Sciatic nerve (tissue), 2 donors: ENCODE measurements around the gene LURAP1L. TPM values are rescaled to one million over a fixed set of nuclear protein-coding genes. Genes with fewer than 3 reads are reported as not detected.

Experiments
- ATAC-seq: fragments of 200-7000 bp; cut with Tn5 transposase; one replicate; pipeline ENCODE4 v1.9.1; 2020; ENCODE audit warnings: mild to moderate bottlenecking, moderate library complexity
- DNase-seq: peaks from one replicate; pipeline ENCODE4 v3.0.0-alpha.2; 2020; ENCODE audit warnings: low spot score
- intact Hi-C: fragments of 100-400 bp; cut with DNase I; formaldehyde crosslinking; loops from one replicate; pipeline ENCODE4 v1.14.2; 2022
- total RNA-seq: library from RNA; stranded (reverse); fragmentation: NEBNext Ultra II Directional; extraction: Animal tissue kit (Norgen Biotek cat#: 25700); gene quantifications from one replicate; pipeline ENCODE4 v1.2.1, GENCODE V29; 2021
- donor health status: DM: no; HTN: no; CAD: no.
- donor health status: DM: no; HTN: no; CAD: no.

LURAP1L gene
- total RNA-seq, 1 donor from 2014 or later: 7.8 TPM

DNA sequence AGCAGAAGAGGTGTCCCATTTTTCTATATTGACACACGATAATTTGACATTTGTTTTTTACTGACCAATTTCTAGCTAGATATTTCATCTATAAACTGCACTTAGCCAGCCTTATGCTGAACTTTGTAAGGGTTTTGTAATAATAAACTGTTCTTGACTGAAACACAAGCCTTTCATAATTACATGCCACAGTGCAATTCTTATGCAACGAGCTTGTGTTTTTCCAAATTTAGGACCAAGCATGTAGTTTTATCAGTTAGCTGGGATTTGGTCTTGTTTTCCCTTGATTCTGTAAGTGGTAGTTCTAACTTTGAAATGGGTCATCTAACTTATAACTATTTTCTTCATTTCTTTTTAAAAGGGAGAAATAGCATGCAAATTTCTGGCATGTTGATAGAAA, 1.3 kb upstream of the LURAP1L start:
- no peak for DNase-seq
- ATAC-seq: no peak
- intact Hi-C loops: no loop called here

- DNase-seq: peak; percentile 70
- peak; percentile 96 for ATAC-seq
- intact Hi-C loops: no loop called here
Measured at GRCh38 chr9:12775679-12776512, 1.1 kb downstream of the LURAP1L start.

DNA sequence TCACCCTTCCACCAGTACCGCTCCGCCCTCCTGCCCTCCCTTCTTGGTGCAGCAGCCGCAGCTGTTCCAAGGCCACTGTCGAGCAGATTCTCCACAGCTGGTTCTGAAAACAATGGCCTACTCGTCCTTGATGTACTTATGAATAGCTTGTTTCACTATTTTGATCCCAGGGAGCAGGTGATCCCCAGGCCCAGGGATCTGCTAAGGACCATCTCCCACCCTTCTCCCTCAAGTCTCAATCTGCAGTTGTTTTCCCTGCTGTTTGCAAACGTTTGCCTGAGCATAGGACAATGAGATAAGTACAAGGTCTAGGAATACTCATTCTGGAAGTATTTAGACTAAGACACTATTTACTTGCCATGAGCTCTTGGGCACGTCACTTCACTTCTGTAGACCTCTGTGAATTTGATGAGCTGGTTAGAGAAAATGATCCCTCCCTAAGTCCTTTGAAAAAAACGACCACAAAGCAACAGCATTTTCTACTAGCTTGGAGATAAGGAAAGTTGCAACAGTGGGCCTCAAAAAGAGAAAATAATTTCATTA, 1.8 kb downstream of the LURAP1L start:
- intact Hi-C loops: no loop called here

DNA sequence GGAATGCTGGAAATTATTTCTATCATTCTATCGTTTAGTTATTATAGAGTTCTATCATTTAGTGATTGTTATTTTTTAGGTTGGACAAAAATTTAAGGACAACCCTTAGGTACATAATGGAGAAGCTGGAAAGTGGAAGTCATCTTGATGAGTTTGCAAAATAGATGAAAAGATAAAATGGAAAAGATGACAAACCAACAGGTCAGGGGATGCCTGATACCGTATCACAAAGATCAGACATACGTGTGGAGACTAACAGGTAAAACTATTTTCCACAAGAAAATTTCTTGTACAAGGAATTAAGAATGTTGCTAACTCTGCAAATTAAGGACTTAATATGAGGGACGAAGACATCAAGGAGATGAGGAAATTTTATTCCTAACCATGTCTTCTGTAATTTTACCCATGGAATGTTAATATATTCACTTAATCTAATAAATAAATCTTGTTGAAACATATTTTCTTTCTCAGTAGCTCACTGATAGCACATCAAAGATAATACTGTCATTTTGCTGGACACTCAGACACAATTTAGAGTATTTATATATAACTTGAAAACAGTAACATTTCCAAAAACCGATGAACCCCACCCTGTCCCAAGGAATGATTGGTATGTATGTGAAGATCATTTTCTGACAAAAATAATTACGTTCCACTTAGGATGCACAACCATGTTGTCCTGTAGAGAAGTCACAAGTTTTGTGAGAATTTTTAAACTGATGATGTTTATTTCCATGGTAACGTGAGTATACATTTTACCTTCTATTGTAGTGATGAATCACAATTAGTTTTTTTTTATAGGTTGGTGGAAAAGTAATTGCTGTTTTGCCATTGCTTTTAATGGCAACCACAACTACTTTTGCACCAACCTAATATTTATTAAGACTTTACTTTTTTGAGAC, 2.6 kb downstream of the LURAP1L start:
- intact Hi-C loops: no loop called here
- ATAC-seq (no peak), DNase-seq (no peak)

More for the DNA sequence above, 1.8 kb downstream of the LURAP1L start:
- peak; percentile 85 for DNase-seq
- ATAC-seq: no peak

DNA sequence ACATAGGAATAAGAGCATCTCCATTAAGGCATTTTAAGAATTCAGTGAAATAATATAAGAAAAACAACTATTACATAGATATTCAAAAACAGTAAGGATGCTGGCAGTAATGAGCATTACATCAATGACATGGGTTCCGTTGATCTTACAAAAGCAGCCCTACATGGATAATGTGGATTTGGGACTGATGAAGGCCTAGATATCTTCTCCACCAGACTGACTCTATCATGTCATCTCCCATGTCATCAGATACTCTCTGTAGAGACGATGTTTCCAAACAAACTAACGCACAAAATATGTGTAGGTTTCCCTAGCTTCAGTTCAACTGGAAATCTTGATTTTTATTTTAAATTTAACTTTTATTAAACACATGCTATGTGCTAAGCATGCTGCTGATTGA, 3.6 kb downstream of the LURAP1L start:
- no peak for ATAC-seq
- DNase-seq: no peak
- intact Hi-C loops: no loop called here

- no peak for DNase-seq
- intact Hi-C loops: no loop called here
- ATAC-seq: no peak
Measured at GRCh38 chr9:12781226-12781733, 6.5 kb downstream of the LURAP1L start.

- DNase-seq: no peak
- intact Hi-C loops: no loop called here
- no peak for ATAC-seq
Measured at GRCh38 chr9:12783767-12784460, 9.1 kb downstream of the LURAP1L start.

DNA sequence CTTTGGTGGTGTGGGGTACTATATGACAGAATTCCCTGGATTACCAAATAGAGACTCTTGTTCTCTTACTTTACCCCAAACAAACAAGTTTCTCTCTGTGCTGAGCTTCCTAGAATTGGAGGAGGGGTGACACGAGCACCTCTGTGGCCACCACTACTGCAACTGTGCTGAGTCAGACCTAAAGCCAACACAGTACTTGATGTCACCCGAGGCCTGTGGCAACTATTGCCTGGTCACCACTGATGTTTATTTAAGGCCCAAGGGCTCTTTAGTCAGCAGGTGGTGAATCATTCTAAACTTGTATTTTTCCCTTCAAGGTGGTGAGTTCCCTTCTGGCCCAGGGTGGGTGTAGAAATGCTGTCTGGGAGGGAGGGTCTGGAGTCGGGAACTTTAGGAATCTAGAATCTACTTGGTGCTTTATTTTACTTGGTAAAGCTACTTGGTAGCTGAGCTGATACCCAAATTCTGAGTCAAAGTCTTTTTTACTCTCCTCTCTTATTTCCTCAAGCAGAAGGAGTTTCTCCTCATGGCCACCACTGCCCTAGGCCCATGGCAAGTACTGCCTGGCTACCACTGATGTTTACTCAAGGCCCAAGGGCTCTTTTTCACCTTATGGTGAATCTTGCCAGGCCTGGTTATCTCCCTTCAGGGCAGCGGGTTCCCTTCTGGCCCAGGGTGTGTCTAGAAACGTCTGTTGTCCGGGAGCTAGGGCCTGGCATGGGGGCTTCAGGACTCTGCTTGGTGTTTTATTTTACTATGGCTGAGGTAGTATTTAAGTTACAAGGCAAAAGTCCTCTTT, 9.8 kb downstream of the LURAP1L start:
- peak; percentile 32 for ATAC-seq
- no peak for DNase-seq
- intact Hi-C loops: no loop called here

GRCh38 chr9:12785260-12785770, 10.5 kb downstream of the LURAP1L start:
- intact Hi-C loops: no loop called here
- peak; percentile 48 for ATAC-seq
- no peak for DNase-seq

DNA sequence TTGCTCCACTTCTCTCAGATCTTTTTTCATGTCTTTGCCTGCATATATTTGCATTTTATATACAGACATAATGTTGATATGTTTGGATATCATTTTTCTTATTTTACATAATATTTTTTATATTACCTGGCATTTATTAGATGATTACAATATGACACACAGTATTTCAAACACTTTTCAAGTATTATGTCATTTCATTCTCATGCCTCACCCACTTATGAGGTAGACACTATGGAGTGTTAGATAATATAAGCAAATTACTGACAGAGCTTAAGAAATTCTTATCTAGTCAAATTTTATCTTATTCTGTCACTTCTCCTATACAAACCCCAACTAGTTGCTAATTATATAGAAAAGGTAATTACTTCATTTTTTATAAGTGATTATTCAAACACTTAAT, 11.1 kb downstream of the LURAP1L start:
- intact Hi-C loops: no loop called here
- ATAC-seq (no peak), DNase-seq (no peak)

DNA sequence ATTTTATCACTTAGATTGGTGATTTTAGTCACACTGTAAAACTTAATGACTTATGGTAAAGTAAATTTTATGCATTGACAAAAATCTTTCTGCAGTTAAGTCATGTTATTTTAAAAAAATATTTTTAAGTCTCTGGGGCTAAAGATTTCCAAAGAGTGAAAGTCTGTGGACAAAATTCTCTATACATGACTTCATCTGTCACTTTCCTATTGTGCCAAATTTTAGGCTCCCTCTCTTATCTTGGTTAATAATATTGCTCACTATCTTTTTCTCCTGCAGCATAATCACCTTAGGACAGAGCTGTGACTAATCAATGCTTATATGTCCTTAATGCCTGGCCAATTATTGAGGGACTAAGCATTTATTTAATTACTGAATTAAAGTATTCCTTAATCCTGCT, 15.2 kb downstream of the LURAP1L start:
- DNase-seq (no peak), ATAC-seq (no peak)
- intact Hi-C loops: no loop called here

- intact Hi-C loops: no loop called here
- no peak for DNase-seq
- ATAC-seq: no peak
Measured at GRCh38 chr9:12790883-12791282, 16.1 kb downstream of the LURAP1L start.

- ATAC-seq (no peak), DNase-seq (no peak)
- intact Hi-C loops: no loop called here
Measured at GRCh38 chr9:12794101-12794799, 19.4 kb downstream of the LURAP1L start.

GRCh38 chr9:12796601-12797000, 21.8 kb downstream of the LURAP1L start:
- intact Hi-C loops: no loop called here
- DNase-seq: no peak
- ATAC-seq: no peak

GRCh38 chr9:12797037-12797436, 22.2 kb downstream of the LURAP1L start:
- DNase-seq (no peak), ATAC-seq (no peak)
- intact Hi-C loops: no loop called here

GRCh38 chr9:12798066-12798770, 23.4 kb downstream of the LURAP1L start:
- DNase-seq: no peak
- ATAC-seq: no peak
- intact Hi-C loops: no loop called here

- intact Hi-C loops: no loop called here
- ATAC-seq: no peak
- DNase-seq: no peak
Measured at GRCh38 chr9:12801187-12801586, 26.4 kb downstream of the LURAP1L start.
